ENCODE data around the gene FAM78A. TPM values are rescaled to one million over a fixed set of nuclear protein-coding genes. Genes with fewer than 3 reads are reported as not detected.
A peak's percentile ranks its signal among the peaks of the same experiment; 100 is the strongest.
"Not testable (repeated sequence)": the region's sequence is repeated elsewhere in the genome, so short reads cannot be mapped to it uniquely, and the experiment has no call there.

FAM78A gene
- total RNA-seq, 1 experiment from 2014 or later, result 0.40 TPM

DNA sequence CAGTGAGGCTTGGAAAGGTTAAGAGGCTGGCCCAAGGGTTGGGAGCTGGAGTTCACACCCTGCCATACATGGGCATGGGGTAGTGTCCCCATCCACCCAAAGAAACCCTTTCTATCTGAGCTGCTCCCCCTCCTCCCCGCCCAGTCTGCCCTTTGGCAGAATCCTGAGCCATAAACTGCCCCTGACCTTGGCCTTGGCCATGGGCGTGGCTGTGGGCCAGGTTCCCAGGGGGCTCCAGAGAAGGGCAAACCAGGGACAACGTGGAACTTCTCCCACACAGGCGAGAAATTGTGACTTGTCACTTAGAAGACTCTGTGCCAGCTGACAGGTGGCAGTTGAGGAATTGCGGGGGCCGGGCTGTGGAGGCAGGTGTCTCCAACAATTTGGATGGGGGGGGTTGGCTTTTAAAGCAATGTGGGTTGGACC, 4.8 kb downstream of the FAM78A start:
- no peak for DNase-seq (ENCODE audit: unreplicated experiment)
- no peak overlapping the region for H3K27ac Mint-ChIP-seq (ENCODE audit: low read depth, unreplicated experiment)
- ChIA-PET POLR2A (interaction anchor here (0.9 kb wide), 1 partner anchor 27 kb away, joined by 3 read pairs; no protein-coding TSS in a partner anchor), CTCF (interaction anchor here (0.6 kb wide), 1 partner anchor 962 kb away, joined by 3 read pairs; no protein-coding TSS in a partner anchor)
- H3K4me1 Mint-ChIP-seq (ENCODE audit: insufficient read depth, unreplicated experiment), result no peaks in the 10 kb centered on the region
- TF ChIP-seq, protein P1, sequence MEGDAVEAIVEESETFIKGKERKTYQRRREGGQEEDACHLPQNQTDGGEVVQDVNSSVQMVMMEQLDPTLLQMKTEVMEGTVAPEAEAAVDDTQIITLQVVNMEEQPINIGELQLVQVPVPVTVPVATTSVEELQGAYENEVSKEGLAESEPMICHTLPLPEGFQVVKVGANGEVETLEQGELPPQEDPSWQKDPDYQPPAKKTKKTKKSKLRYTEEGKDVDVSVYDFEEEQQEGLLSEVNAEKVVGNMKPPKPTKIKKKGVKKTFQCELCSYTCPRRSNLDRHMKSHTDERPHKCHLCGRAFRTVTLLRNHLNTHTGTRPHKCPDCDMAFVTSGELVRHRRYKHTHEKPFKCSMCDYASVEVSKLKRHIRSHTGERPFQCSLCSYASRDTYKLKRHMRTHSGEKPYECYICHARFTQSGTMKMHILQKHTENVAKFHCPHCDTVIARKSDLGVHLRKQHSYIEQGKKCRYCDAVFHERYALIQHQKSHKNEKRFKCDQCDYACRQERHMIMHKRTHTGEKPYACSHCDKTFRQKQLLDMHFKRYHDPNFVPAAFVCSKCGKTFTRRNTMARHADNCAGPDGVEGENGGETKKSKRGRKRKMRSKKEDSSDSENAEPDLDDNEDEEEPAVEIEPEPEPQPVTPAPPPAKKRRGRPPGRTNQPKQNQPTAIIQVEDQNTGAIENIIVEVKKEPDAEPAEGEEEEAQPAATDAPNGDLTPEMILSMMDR (IDR thresholded peaks at IDR 0.05; ENCODE audit: unreplicated experiment), result no peak
- H3K36me3 Mint-ChIP-seq (ENCODE audit: insufficient read depth, unreplicated experiment), result no peaks in the 10 kb centered on the region
- no peaks in the 10 kb centered on the region for H3K27me3 Mint-ChIP-seq (ENCODE audit: insufficient read depth, unreplicated experiment)
- no TSS peak for BruUV-seq (replicated peaks)
- H3K9me3 Mint-ChIP-seq (ENCODE audit: unreplicated experiment), result no peaks in the 10 kb centered on the region
- H3K4me3 Mint-ChIP-seq (ENCODE audit: unreplicated experiment), result no peak overlapping the region
- intact Hi-C loops (cut with micrococcal nuclease), result no loop called here

DNA sequence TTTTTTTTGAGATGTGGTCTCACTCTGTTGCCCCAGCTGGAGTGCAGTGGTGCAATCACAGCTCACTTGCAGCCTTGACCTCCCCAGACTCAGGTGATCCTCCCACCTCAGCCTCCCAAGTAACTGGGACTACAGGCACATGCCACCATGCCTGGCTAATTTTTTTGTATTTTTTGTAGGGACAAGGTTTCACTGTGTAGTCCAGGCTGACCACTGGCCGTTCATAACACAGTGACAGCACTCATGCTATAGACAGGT, 5.4 kb downstream of the FAM78A start:
- H3K9me3 Mint-ChIP-seq (ENCODE audit: unreplicated experiment); BruUV-seq (replicated peaks); DNase-seq (ENCODE audit: unreplicated experiment); H3K36me3 Mint-ChIP-seq (ENCODE audit: insufficient read depth, unreplicated experiment); H3K4me3 Mint-ChIP-seq (ENCODE audit: unreplicated experiment); H3K27ac Mint-ChIP-seq (ENCODE audit: low read depth, unreplicated experiment); CTCF ChIA-PET; H3K27me3 Mint-ChIP-seq (ENCODE audit: insufficient read depth, unreplicated experiment); intact Hi-C loops (cut with micrococcal nuclease); H3K4me1 Mint-ChIP-seq (ENCODE audit: insufficient read depth, unreplicated experiment): not testable (repeated sequence)
- POLR2A ChIA-PET, result interaction anchor here (0.9 kb wide), 1 partner anchor 27 kb away, joined by 3 read pairs; no protein-coding TSS in a partner anchor

DNA sequence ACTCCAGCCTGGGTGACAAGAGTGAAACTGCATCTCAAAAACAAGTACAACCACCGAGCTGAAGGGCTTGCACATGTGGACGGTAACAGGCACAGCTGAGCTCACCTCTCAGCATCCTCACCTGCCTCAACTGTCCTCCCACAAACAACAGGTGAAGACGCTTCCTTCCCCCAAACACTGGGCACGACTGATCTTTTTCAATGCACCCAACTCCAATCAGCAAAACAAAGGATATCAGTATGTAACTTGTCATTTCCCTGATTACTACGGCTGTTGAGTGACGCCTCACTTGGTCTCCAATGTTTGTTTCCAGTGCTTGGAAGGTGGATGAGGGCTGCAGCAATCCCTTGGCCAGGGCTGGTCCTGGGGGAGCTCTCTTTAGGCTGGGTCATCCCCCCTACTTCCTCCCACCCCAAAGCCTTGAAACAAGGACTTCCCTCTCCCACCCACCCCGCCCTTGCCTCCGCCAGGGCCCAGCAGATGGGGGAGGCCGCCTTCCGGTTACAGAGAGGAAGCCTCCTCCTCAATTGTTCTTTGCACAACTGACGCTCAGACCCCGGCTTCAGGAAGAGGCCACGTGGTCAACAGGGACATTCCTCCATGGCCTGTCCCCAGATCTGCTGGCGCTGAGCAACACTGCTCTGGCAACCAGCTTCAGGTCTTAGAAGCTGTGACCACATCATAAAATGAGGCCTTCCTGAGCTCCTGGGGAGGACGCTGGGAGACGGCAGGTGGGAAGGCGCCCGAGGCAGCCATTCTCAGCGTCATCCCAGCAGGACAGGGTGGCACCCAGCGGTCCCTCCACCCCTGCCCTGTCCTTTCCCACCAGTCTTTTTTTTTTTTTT, 5.9 kb downstream of the FAM78A start:
- no peaks in the 10 kb centered on the region for H3K9me3 Mint-ChIP-seq (ENCODE audit: unreplicated experiment)
- no peak overlapping the region for H3K27ac Mint-ChIP-seq (ENCODE audit: low read depth, unreplicated experiment)
- DNase-seq (ENCODE audit: unreplicated experiment), result no peak
- H3K36me3 Mint-ChIP-seq (ENCODE audit: insufficient read depth, unreplicated experiment), result no peaks in the 10 kb centered on the region
- no peak overlapping the region for H3K4me3 Mint-ChIP-seq (ENCODE audit: unreplicated experiment)
- no peaks in the 10 kb centered on the region for H3K4me1 Mint-ChIP-seq (ENCODE audit: insufficient read depth, unreplicated experiment)
- ChIA-PET POLR2A (interaction anchor here (0.6 to 0.9 kb wide), 2 partner anchors 28 to 176 kb away, joined by 3 read pairs; no protein-coding TSS in a partner anchor), CTCF (no interaction called here)
- no peaks in the 10 kb centered on the region for H3K27me3 Mint-ChIP-seq (ENCODE audit: insufficient read depth, unreplicated experiment)
- BruUV-seq (replicated peaks), result no TSS peak
- intact Hi-C loops (cut with micrococcal nuclease), result no loop called here
- TF ChIP-seq, protein P1 (IDR thresholded peaks at IDR 0.05; ENCODE audit: unreplicated experiment), result no peak

DNA sequence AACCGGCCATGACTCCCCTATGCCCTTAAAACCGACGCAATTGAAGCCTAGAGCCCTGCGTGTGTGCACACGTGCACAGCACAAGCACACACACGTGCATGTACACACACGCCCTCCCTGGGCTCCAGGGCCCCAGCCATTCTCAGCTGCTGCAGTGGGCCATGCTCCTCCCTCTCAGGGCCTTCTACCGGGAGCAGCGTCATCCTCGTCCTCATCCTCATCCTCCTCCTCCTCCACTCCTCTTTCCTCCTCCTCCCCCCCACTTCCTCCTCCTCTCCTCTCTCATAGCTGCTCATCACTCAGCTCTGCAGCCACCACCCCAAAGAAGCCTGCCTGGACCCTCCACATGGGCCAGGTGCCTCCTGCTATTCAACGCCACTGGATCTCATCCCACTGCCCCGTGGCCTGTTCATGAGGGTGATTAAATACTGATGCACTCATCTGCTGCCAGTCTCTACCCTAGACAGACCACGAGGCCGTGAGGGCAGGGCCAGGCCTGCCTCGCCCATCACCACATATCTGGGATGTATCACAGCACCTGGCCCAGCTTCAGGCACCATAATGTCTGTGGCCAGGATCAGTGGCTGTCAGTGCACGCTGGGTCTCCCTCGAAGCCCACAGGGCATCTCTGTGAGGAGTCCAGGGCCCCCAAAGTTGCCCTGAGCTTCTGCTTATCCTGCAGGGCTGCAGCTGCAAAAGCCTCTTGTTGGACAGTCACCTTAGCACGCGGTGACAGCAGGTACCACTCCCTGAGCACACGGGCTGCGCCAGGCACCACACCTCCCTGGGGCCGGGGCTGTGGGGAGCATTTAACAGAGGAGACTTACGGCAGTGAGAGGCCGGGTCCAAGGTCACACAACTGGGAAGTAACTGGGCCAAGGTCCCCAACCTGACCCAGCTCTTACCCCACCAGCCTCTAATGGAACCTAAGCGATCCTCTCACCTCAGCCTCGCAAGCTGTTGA, 9.8 kb downstream of the FAM78A start:
- Mint-ChIP-seq H3K36me3 (ENCODE audit: insufficient read depth, unreplicated experiment) (no peaks in the 10 kb centered on the region), H3K9me3 (ENCODE audit: unreplicated experiment) (no peaks in the 10 kb centered on the region), H3K27me3 (ENCODE audit: insufficient read depth, unreplicated experiment) (no peaks in the 10 kb centered on the region), H3K4me3 (ENCODE audit: unreplicated experiment) (no peak overlapping the region), H3K27ac (ENCODE audit: low read depth, unreplicated experiment) (peak overlapping the region; percentile 64), H3K4me1 (ENCODE audit: insufficient read depth, unreplicated experiment) (no peaks in the 10 kb centered on the region)
- TF ChIP-seq, protein P1 (IDR thresholded peaks at IDR 0.05; ENCODE audit: unreplicated experiment), result no peak
- intact Hi-C loops (cut with micrococcal nuclease), result no loop called here
- DNase-seq (ENCODE audit: unreplicated experiment), result no peak
- BruUV-seq (replicated peaks), result no TSS peak
- POLR2A ChIA-PET, result no interaction called here
- CTCF ChIA-PET, result interaction anchor here (0.6 to 0.8 kb wide), 3 partner anchors 70 to 480 kb away, joined by 3 read pairs; no protein-coding TSS in a partner anchor

Measured in MCF 10A (cell line).